HG03342 (cell line): ENCODE results near the gene KBTBD4.

Experiments used
- ATAC-seq: cut with Tn5 transposase; IDR thresholded peaks from one replicate; pipeline ENCODE4 v1.9.1; 2021; ENCODE audit warnings: mild to moderate bottlenecking, moderate library complexity; ENCODE audit not compliant: unreplicated experiment

KBTBD4 gene

DNA sequence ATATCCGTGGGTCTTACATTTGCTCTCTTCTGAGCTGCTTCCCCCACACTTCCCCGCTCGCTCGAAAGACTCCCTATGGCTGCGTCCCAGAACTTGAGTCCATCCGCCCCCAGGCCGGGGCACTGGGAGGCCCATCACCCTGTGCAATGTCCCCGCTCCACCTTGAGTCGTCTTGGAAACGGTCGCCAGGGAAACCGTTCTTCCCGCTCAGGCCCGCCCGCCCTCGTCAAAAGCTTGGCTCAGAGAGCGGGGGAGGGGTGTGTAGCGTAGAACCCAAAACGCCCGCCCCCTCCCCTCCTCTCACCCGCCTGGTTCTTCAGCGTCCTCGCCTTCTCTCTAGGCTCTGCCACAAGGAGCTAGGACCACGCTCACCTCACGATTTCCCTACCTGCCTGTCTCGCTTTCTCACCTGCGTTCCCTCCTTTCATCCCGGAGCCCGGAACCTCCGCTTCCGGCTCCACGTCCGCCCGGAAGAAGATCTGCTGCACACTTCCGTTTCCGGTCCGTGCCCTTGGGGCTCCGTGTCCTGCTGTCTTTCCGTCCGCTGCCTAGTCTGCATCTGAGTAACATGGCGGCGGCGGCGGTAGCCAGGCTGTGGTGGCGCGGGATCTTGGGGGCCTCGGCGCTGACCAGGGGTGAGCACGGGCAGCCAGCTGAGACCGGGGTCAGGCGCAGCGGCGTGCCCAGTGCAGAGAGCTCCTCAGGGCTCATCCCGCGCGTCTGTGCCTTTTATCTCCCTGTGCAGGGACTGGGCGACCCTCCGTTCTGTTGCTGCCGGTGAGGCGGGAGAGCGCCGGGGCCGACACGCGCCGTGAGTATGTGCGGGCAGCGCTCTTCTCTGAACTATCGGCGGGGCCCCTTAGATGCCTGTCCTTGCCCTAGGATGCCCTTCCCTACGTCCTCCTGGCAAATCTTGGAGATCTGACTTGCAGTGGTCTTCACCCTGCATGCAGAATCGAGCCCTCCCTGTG lies at the start of gene KBTBD4, which contains the start of gene NDUFS3:
Gene KBTBD4, minus strand, starts transcription at position 447 of the 971 bp plus-strand sequence. Its CDS starts 19 bp downstream, at position 428.
Gene NDUFS3, plus strand, starts transcription at position 551 of the 971 bp plus-strand sequence. Its CDS starts 18 bp downstream, at position 569.
- ATAC-seq, result peak; percentile 88

DNA sequence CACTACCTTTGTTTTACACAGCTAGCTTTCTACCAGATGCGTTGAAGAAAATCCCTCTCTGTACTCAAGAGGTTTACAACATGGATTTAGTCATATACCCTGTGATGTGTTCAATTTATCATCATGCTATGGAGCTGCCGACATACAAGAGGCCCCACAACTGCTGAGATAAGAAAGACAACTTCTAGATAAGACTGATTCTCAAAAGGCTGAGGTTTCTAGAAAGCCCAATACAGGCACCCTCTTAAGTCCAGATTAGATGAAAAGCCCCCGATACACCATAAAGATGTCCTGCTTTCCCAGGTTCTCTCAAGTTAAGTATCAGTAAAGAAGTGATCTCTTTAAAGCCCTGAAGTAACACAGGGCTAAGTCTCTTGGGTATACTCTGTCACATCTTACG lies 49.3 kb upstream of the KBTBD4 start:
- ATAC-seq, result no peak

DNA sequence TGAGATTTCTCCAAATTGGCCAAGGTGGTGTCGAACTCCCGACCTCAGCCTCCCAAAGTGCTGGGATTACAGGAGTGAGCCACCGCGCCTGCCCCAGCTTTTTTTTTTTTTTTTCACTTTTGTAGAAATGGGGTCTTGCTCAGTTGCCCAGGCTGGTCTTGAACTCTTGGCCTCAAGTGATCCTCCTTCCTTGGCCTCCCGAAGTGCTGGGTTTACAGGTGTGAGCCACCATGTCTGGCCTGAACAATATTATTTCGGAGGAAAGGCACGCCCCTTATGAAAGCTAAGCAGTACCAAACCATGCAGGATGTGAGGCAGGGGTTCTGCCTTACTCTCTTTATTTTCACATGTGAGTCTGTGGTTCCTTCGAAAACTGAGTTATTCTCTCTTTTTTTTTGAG lies 47.5 kb upstream of the KBTBD4 start:
- no peak for ATAC-seq

DNA sequence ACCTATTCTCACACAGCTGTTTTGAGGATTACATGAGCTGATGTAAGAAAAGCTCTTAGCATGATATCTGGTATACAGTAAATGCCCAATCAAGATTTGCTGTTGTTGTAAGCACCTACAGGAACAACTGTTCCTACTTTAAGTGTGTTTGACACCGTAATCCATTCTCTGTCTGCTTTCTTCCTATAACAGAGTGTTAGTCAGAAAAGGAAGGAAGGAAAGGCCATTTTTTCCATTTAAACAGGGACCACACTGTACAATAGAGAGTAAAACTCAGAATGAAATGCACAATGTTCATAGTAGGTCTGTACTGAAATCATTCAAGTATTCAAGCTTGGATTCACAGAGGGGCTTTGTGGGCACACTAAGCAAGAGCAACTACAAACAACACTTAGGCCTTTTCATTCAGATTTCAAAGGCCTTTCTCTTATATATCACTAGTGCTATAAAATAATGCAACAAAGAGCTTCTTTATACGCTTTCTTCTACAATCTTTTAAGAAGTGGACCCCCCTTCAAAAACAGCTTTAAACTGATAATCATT lies 42.1 kb upstream of the KBTBD4 start:
- no peak for ATAC-seq

DNA sequence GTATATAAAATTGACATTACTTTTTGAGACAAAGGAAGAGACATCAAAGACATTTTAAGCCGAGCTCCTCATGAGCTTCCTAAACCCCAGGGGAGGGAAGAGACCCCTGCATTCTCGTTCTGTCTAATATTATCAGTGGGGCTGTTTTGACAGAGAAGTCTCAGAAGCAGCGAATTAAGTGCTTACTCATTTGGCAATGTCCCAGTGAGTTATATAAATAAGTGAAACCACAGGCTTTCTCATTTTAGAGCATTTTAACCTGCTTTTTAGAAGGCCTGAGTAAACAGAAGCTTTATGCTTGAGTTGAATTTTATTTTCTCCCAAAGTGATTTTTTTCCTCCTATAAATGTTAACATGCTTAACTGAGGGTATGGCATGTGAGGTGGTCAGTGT lies 38.6 kb upstream of the KBTBD4 start:
- no peak for ATAC-seq

DNA sequence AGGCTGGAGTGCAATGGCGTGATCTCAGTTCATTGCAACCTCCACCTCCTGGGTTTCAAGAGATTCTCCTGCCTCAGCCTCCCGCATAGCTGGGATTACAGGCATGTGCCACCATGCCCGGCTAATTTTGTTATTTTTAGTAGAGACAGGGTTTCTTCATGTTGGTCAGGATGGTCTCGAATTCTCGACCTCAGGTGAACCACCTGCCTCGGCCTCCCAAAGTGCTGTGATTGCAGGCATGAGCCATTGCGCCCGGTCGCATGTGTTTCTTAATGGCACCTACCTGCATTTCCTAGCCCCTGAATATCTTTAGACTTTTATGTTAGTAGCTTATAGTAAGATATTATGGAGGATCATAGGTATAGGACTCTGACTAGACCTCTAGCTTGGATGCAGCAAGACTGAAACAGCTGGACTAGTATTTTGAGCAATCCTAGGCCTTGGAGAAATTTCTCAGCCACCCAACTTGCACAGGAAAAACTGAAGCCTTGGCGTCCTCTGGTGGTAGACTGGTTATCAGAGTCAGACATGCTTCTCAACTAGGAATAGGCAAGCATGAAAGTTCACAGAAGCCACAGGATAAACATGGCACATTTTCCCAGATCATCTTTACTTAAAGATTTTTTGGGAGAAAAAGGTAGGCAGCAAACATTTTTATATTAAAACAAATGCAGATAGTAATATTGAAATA lies 38.1 kb upstream of the KBTBD4 start:
- no peak for ATAC-seq

GRCh38 chr11:47615249-47615648 lies 36.5 kb upstream of the KBTBD4 start:
- no peak for ATAC-seq

GRCh38 chr11:47611348-47611794 lies 32.6 kb upstream of the KBTBD4 start:
- ATAC-seq, result peak; percentile 81

DNA sequence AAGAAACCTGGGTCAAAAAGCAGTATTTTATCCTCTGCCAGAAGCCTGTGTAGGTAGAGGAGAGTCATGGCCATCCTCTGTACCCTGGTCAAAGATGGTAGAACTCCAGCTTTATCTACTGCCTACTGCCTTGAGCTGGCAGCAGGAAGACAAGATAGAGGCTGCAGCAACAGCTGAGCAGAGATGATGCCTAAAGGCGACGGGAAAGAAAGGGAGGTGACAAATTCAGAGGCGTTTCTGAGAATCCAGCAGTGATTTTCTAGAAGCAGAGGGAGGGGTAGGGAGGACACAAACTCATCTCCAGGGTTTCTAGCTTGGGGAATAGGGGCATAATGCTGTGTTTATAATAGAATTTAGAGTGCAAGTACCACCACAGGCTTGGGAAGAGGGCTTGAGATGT lies 30.9 kb upstream of the KBTBD4 start:
- ATAC-seq, result no peak

- no peak for ATAC-seq
Observed at GRCh38 chr11:47607380-47607779, 28.6 kb upstream of the KBTBD4 start.

- no peak for ATAC-seq
Observed at GRCh38 chr11:47606731-47607130, 28.0 kb upstream of the KBTBD4 start.

DNA sequence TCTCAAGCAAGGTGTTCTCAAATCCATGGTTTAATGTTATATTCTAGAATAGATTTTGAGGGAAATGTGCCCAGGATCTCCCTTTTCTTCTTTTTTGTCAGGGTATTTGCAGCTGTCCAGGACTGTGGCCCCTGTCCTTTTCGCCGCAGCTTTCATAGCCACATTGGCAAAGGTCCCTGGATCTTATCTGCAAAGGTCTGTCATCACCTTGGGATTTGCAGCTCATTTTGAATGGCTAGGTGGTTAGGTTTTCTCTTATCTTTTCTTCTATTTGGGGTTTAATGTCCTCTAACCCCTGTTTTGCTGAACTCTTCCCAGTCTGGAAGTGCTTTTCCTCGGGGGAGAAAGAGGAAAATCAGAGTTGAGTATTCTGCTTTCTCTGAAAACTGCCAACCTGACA lies 27.2 kb upstream of the KBTBD4 start:
- no peak for ATAC-seq

DNA sequence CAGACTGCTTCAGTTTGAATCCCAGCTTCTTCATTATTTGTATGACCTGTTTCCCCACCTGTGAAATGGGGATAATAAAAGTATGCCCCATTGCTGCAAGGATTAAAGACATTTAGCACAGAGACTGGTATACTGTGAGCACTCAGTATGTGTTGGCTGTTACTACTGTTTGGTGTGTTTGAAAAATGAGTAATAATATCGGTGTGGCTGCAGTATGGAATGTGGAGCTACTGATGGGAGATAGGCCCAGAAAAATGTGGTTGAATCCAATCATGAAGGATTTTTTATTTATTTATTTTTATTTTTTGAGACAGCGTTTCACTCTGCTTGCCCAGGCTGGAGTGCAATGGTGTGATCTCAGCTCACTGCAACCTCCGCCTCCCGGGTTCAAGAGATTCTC lies 24.5 kb upstream of the KBTBD4 start:
- ATAC-seq, result no peak

GRCh38 chr11:47599902-47600301 lies 21.1 kb upstream of the KBTBD4 start:
- ATAC-seq, result no peak

DNA sequence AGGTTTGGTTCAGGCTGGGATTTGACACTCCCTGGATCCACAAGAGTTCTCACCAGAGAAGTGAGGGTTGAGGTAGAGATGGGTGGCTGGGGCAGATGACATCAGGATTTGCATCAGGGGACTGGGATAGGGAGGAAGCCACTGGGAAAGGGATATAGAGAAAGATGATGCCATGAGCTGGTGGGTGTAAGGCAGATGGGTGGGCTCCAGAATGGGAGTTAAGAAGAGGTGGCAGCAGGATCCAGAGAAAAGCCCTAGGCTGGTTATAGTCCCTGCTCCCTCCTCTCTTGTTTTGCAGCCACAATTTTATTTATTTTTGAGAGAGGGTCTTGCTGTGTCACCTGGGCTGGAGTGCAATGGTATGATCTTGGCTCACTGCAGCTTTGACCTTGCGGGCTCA lies 17.2 kb upstream of the KBTBD4 start:
- ATAC-seq, result no peak

DNA sequence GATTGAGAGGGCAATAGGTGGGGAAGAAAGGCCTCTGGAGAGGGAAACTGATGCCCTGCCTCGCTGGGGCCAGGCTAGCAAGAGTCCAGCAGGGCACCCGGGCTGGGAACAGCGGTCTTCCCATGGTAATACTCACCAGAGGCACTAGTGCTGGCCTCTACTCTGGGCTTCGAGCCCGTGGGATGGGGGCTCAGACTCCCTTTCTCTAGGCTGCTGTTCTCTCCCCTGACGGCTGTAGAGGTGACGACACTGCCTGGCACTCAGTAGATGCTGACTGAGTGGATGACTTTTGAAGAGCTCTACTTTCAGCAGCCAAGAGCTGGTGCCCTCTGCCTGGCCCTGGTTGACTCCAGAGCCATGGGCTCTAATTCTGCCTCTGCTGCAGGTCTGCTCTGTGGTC lies 16.3 kb upstream of the KBTBD4 start:
- ATAC-seq, result no peak

GRCh38 chr11:47593934-47594855 lies 15.4 kb upstream of the KBTBD4 start, which contains the start of gene C1QTNF4:
TSS of gene C1QTNF4 (minus strand) at chr11:47594411. CDS start at chr11:47590810, 3,601 bp downstream.
- no peak for ATAC-seq

DNA sequence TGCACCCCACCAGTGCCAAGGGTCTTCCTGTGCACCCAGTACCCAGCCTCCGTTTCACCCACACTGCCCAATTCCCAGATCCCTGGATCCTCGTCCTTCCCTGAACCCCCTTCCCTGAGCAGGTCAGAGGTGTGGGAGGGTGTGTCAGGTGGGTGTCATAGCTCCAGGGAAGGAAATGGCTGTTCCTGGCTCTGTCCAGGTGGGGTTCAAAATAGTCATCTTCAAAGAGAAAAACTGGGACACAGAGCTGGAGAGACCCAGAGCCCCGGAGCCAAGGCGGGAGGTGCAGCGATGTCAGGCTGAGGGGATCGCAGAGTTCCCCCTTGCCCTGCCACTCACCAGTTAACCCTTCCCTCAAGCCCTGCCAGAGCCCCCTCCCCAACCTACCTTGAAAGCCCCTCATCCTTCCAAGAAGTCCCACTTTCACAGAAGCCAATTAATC lies 14.7 kb upstream of the KBTBD4 start:
- ATAC-seq, result no peak

DNA sequence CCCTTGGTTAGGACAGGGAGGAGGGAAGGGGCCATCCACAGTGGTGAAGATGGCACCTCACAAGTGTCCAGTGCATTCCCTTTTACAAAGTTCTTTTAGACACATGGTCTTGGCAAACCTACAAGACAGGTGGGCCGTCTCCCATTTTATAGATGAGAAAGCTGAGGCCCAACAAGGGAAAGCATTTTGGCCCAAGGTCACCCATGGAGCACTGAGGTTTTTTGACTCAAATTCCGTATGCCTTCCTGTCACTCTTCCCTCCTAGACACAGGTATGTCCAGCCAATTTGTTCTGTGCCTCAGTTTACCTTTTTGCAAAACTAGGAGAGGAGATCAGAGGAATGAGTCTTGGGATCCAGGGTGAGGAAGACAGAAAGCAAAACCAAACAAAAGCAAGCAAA lies 14.2 kb upstream of the KBTBD4 start:
- no peak for ATAC-seq

DNA sequence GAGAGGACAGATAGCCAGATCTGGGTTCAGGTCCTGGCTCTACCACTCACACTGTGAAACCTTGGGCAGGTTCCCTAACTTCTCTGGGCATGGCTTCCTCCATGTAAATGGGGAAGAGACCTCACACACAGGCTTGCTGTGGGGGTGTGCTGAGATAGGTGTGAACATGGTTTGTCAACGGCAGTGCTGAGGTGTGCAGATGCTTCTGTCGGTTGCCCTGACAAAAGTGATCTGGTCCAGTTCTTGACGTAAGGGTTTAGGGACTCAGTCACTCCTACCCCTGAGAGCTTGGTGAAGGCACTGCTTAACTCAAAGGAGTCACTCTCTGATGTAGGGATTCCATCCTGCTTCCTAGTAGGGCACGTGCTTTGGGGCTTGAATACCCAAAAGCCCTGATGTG lies 13.5 kb upstream of the KBTBD4 start:
- no peak for ATAC-seq
